GM19463 (cell line): ENCODE measurements around the gene NDUFA13.
A peak's percentile ranks its signal among the peaks of the same experiment; 100 is the strongest.
"Not testable (repeated sequence)": the region's sequence is repeated elsewhere in the genome, so short reads cannot be mapped to it uniquely, and the experiment has no call there.

ENCODE experiments used
- ATAC-seq: cut with Tn5 transposase; IDR thresholded peaks from one replicate; pipeline ENCODE4 v1.9.1; 2021; ENCODE audit warnings: mild to moderate bottlenecking, moderate library complexity; ENCODE audit not compliant: unreplicated experiment

The NDUFA13 gene

GRCh38 chr19:19515642-19516519 lies at the start of gene NDUFA13:
Gene NDUFA13, plus strand, starts transcription at chr19:19516225. Its CDS starts 14 bp downstream, at chr19:19516239.
- ATAC-seq: peak; percentile 97

GRCh38 chr19:19468424-19469050 lies 47.5 kb upstream of the NDUFA13 start:
- ATAC-seq: no peak

GRCh38 chr19:19470579-19470978 lies 45.4 kb upstream of the NDUFA13 start:
- no peak for ATAC-seq

GRCh38 chr19:19471682-19472081 lies 44.3 kb upstream of the NDUFA13 start:
- no peak for ATAC-seq

GRCh38 chr19:19472106-19472505 lies 43.9 kb upstream of the NDUFA13 start:
- not testable (repeated sequence) for ATAC-seq

GRCh38 chr19:19475015-19475765 lies 40.8 kb upstream of the NDUFA13 start:
- ATAC-seq: no peak

GRCh38 chr19:19475849-19476828 lies 39.9 kb upstream of the NDUFA13 start:
- no peak for ATAC-seq

- no peak for ATAC-seq
Measured at GRCh38 chr19:19477705-19478383, 38.2 kb upstream of the NDUFA13 start.

- no peak for ATAC-seq
Measured at GRCh38 chr19:19480688-19481087, 35.3 kb upstream of the NDUFA13 start.

GRCh38 chr19:19482809-19483596 lies 33.0 kb upstream of the NDUFA13 start:
- ATAC-seq: no peak

- no peak for ATAC-seq
Measured at GRCh38 chr19:19485161-19485997, 30.6 kb upstream of the NDUFA13 start.

- ATAC-seq: no peak
Measured at GRCh38 chr19:19485998-19486290, 30.1 kb upstream of the NDUFA13 start.

- no peak for ATAC-seq
Measured at GRCh38 chr19:19486343-19487076, 29.5 kb upstream of the NDUFA13 start.

GRCh38 chr19:19487077-19487949 lies 28.7 kb upstream of the NDUFA13 start:
- no peak for ATAC-seq

GRCh38 chr19:19487950-19488874 lies 27.8 kb upstream of the NDUFA13 start:
- no peak for ATAC-seq
